ENCODE data around the gene GPR34.
"Not testable (repeated sequence)": the region's sequence is repeated elsewhere in the genome, so short reads cannot be mapped to it uniquely, and the experiment has no call there.

Gene GPR34

DNA sequence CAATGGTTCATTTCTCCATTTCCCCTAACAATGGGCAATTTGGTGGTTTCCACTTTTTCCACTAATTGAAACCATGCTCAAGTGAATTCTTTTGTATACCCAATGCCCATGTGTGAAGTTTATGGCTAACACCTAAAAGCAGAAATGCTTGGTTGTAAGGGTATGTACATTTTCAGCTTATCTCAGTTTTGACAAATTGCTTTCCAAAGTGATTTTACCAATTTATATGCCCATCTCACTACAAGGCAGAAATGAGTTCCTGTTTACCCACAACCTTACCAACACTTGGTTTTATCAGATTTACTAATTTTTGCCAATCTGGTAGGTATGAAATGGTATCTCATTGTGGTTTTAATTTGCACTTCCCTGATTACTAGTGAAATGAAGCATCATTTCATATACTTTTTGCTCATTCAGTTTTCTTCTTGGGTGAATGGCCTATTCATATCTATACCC is 14.8 kb downstream of the GPR34 start:
- no peak for DNase-seq

DNA sequence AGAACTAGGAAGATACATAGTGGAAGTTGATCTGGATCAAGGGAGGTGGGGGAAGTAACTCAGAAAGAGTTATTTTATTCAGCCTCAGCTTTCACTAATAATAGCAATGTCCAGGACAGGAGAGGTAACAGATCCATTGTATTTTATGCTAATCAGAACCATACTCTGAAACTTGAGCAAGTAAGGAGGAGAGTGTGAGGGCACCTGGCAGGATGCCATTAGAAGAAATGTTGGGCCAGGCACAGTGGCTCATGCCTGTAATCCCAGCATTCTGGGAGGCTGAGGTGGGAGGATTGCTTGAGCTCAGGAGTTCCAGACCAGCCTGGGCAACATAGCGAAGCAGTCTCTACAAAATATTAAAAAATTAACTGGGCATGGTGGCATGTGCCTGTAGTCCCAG is 16.3 kb downstream of the GPR34 start:
- DNase-seq: no peak

DNA sequence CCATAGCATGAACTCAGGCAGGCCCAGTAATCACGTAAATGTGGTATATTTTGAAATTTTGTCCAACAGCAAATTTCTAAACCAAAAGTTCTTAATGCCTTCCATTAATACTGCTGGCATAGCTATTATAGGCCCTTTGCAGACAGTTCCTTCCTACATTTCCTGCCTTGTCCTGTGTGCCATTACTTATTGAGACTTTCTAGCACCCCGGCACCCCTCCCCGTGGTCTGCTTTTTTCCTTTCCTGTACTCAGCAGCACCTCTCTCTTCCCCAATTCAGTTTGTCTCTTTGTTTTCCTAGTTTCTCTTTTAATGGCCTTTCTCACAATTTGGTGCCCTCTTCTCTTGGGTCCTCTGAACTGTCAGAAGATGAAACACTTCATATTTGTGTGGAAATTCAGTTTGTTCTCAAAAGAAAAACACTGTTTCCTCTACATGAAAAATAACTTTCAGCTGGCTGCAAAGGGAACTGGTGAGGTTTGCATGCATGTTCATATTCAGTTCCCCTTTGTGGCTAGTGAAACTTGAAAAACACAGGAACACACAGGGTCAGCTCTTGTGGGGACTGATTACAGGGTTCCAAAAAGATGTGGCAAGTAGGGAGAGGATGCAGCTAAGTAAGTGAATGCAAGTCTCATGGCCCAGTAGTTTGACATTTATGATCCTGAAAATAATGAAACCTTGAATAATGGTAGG is 17.1 kb downstream of the GPR34 start:
- DNase-seq: no peak

DNA sequence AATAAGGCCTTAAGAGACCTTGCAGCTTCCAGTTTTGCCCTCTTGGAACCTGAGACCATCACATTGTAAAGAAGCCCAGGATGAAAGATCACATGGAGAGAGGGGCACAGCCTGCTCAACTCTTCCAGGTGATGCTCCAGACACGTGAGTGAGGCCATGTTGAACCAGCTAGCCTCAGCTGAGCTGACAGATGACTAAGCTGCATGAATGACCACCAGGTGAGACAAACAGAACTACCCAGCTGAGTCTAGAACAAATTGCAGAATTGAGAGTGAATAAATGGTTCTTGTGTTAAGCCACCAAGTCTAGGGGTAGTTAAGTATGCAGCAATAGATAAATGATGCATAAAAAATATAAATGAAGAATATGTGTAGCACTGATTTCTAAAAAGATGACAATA is 18.4 kb downstream of the GPR34 start:
- DNase-seq: no peak

DNA sequence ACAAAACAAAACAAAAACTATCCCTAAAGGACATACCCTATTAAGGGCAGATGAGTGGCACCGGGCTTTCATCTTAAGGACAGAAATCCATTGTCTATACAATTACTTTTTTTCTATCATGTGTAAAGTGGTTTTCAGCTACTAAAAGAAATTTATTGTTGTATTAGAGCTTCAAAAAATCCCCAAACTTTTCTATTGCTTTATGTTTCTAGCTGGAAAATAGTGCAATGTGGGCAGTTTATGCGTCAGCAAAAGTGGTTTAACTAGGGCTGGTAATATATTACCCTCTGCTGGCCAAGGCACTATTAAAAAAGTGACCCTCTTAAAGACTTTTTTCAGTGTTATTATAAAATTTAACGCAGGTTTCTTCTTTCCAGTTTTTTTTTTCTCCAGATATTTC is 19.7 kb downstream of the GPR34 start:
- no peak for DNase-seq

DNA sequence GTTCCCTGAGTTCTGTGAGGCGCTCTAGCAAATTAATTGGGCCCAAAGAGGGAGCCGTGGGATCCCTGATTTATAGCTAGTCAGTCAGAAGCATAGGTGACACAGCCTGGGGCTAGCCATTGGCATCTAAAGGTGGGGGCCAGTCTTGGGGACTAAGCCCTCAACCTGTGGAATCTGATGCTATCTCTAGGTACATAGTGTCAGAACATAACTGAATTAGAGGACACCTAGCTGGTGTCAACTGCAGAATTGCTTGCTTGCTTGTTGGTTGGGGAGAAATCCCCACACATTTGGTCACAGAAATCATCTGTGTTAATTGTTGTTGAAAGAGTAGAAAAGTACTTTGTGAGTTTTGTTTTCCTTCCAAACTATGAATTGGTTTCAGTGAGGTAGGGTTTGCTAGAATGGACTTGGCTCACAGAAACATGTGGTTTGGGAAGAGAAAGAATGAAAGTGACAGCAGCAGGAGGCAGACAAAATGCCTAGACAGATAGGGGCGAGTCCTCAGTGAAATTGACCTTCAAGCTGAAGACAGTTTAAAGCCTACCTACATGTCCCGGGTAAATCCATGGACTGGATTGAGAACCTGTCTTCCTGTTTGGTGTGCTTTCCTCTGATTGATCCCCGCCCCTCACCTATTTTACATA is 22.4 kb downstream of the GPR34 start:
- no peak for DNase-seq

DNA sequence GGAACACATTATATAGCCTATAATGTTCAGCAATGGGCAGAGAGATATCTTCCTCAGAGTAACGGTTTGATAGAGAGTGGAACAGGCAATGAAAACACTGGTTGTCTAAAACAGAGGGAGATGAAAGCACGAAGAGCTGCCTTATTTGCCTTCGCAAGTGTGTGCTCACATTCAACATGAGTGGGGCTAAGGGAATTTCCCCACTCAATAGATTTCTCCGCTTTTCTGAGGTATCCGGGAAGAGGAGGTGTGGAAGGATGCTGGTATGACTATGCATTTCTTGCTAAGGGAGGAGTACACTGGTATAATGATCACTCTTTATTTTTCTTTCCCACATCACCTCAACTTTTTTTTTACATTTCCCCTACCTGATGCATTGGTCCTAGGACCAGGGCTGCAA is 27.4 kb downstream of the GPR34 start:
- no peak for DNase-seq

DNA sequence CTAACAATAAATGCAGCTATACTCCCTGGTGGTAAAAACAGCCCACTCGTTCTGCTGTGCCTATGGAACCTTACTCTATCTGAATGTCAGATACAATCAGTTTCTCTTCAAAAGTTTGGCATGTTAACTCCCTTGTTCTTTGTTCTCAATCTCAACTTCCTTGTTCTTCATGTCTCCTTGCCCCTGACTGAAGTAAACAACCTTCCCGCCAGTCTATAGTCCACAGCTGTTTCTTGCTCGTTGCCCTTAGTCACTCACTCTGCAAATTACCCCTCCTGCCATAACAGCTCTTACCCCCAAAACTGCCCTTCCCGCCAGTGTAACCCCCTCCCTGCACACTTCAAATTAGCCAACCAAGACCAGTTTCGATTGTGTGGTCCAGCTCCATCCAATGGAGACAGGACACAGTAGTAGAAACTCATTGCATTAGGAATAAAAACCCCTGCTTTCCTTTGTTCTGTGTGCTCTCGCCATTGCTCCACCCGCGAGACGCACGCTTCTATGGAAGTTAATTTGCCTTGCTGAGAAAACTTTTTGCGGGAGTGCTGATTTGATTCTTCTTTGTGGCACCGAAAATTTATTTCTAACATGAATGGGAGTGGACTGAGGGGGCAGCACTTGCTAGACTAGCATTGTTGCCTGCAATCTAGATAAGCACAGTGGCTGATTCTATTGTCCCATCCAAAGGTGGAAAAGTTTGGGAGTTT is 28.1 kb downstream of the GPR34 start:
- no peak for DNase-seq

DNA sequence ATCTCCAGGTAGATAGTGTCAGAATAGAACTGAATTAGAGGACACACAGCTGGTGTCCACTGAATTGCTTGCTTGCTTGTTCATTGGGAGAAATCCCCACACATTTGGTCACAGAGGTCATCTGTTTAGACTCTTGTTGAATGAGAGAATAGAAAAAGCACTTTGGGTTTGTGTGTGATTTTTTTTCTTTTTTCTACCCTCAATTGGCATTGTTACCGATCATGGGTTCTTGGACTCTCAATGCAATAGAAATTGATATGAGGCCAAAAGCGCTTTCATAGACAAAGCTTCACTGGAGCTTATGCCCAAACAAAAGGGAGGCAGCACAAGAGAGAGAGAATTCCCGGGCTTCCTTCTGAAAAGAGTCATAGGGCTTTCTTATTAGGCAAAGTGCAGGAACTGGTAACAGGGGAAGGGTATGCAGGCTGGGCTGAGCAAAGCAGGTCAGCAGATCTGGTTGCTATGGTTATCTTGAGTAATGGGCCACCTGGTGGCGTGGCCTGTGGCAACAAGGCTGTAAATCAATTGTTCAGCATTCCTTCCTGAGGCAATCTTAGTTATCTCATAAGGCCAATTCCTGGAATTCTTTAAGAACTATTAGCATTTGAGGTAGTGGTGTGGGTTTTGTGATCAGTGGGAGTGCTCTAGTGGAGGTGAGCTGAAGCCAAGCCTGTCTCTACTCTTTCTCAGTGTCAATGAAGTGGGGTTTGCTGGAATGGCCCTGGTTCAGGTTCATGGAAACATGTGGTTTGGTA is 29.9 kb downstream of the GPR34 start:
- DNase-seq: no peak

DNA sequence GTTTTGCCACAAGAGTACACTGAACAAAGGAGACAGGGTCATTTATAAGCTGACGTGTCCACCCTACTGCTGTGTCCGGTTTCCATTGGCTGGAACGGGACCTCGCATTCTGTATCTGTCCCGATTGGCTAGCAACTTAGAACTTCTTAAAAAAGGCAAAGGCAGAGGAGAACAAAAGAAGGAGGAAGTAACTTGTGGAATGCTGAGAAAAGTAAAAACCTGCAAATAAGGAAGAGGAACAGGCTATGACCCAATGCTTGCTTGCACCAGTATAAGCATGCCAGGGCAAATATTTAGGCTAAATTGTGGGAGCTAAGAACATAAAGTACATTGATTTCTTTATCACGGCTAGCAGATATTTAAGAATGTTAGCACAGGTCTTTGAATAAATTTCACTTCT is 30.8 kb downstream of the GPR34 start:
- not testable (repeated sequence) for DNase-seq

DNA sequence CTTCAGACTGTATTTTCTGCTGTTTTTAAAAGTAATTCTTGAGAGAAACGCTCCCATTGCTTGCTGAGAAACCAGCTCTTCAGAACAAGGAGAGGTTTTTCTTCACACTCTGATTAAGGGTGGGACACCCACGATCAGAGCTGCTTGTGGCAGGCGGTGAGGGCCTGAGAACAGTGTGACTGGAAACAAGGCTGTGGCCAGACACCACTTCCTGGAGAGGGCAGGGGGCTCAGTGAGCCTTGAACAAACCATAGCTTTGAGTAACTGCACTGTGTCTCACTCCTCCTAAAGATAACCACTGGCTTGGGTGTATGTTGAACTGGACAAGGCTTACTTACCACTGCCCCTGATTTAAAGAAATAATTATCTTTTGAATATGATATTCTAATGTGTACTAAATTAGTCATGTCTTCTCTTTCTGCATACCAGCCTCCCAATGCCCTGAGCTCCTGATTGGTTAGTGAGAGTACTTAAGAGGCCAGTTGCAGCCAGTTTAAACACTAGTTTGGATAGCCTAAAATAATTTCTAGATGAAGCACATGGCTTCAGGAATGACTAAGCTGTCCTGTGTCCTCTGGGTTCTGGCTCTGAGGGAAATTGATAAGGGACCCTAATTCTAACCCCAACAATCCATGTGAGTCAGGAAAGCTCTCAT is 31.5 kb downstream of the GPR34 start:
- peak; percentile 25 for DNase-seq

DNA sequence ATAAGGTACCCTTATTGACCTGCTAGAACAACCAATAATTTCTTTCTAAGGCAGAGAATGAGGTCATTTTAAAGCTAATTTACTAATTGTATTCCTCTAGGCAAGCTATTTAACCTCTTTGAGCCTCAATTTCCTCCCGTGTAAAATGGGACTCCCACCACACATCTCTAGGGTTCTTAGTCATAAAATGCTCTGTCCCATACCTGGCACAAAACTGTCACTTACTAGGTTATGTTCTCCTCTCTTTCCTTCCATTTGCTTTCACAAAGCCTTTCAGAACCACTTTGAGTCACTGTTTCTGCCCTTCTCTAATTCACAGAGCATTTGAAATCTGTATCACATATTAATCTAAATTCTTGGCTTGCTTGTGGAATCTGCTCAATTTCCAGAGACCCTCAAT is 32.8 kb downstream of the GPR34 start:
- no peak for DNase-seq

DNA sequence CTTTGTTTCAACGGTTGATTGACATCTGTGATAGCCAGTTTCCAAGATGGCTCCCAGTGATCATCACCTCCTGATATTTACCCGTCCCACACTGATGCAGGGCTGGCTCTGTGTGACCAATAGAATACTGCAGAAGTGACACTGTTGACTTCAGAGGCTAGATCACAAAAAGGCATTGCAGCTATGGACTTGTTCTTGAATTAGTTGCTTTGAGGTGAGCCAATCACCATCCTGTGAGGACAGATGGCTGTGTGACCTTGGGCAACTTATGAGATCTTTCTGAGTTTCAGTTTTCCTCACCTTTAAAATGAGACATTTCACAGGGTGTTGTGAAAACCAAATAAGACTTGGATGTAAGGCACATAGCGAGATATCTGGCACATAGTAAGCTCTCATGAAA is 33.4 kb downstream of the GPR34 start:
- DNase-seq: no peak

DNA sequence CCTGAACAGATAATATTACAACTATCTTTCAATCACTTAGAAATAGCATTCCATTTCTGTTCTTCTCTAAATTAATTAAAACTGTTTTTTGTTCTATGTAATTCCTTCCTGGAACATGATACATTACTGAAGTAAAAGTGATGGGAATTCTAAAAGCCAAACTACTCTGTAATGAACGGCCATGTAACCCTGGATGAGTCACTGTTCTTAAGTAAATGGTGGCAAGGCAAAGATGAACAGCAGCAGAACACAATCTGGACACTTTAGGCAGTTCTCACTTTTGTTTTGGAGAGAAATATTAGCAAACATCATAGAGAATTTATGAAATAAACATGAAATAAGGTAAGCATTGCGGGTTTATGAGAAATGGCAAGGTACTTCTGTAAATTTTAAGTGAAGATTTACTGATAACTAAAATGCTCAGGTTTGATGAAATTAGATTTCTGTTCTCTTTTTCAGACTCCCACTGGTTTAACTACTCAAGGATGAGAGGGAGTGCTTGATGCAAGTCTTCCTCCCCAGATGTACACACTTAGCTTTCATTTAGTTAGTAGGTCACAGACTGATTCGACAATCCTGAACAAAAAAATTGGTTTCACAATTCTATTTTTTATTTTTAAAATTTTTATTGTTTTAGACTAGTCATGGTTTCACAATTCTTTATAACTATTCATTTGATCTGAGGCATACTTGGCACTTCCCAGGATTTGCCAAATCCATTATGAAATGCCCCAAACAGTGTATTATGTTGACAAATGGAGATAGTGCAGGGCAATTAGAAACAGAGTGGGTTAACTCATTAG is 34.2 kb downstream of the GPR34 start:
- no peak for DNase-seq

DNA sequence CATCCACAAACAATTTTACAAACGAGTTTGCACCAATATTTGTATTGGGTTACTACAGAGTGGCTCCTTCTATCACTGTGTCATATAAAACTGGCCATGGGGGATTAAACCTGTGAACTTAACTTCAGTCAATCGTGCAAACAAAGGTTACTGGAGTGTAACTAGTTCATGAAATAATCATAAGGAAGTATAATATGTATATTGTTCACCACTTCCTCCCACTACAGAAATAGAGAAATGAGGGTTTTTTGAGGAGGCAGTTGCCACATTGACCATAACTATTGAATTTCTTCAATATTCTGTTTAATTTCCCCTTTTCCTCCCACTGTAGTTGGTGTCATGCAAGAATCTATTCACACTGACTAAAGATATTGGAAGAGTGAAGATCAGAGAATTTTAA is 35.1 kb downstream of the GPR34 start, which contains the start of gene GPR82:
Gene GPR82 (plus strand): TSS at position 356 of the 400 bp plus-strand sequence. CDS start 2,846 bp downstream, outside the sequence.
- DNase-seq: no peak

DNA sequence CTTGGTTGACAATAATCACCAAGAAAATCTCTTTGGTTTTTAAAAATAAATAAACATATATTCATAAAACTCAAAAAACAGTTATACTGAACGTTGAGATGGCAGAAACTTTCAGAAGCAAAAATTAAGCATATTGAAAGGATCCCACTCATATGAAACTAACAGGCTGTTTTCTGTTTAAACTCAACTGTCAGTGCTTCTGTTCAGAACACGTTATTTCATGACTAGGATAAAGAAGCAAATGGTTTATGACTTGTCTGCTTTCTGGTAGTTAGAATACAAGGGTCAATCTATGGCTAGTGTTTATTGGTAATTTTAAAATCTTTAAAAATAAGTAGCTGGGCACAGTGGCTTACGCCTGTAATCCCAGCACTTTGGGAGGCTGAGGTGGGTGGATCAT is 39.4 kb downstream of the GPR34 start:
- DNase-seq: no peak

DNA sequence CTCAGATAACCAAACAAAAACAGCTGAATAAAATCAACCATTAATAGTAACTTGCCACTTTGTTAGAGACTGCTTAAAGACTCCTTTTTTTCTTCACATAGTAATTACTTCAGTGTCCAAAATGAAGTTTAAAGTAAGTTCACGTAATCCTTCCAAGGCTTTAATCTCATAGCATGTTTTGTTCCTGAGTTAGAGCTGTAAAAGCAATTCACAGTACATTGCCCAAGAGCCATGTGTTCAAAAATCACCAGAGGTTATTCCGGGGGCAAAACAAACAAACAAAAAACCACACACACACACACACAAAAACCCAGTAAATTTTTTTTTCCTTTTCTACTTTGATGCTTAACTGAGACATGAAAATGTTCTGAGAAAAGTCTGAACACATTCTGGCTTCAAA is 41.3 kb downstream of the GPR34 start:
- no peak for DNase-seq

DNA sequence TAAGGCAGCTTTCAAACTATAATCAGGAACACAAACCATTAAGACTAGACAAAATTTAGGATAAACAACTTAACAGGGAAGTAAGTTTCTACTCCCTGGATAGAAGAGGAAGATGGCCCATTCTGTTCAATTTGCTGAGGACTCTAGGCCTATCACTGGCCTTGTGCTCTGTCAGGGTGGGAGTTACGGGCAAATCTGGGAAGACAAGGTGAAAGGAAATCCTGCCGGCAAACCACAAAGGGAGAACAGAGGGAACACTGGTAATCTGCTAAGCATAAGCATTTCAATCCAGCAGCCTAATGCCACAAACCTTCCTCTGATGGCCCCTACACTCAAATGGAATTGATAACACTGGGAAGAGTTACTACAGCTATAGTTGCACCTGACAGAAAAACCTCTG is 43.5 kb downstream of the GPR34 start:
- no peak for DNase-seq

DNA sequence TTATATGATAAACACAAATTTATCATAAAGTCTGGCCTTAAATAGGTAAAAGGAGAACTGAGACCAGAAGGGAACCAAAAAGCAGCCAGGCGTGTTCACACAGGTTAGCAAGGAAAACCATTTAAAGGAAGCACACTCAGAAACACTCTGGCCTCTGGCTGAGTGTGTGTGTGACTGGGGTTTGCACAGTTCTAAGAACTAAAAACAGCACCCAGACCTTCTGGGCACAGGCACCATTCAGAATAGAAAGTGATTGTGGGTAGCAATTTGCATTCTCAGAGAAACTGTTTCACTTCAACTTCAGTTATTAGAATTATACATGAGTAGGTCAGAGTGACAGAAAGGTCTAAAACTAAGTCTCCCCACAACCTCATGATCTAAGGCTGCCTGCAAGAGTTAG is 45.2 kb downstream of the GPR34 start:
- DNase-seq: no peak

DNA sequence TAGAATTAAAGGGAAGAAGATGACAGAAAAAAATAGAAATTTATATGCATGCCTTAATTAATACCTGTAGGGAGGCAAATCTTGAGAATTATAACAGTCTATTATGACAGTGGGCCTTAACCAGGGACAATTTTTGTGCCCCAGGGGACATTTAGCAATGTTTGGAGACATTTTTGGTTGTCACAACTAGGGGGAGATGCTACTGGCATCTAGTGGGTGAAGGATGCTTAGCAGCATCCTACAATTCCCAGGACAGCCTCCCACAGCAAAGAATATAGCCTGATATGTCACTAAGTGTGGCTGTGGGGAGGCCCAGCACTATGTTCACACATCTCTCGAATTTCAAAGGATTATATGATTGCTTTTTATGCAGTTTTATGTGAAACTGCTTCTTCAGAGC is 45.8 kb downstream of the GPR34 start:
- DNase-seq: no peak

DNA sequence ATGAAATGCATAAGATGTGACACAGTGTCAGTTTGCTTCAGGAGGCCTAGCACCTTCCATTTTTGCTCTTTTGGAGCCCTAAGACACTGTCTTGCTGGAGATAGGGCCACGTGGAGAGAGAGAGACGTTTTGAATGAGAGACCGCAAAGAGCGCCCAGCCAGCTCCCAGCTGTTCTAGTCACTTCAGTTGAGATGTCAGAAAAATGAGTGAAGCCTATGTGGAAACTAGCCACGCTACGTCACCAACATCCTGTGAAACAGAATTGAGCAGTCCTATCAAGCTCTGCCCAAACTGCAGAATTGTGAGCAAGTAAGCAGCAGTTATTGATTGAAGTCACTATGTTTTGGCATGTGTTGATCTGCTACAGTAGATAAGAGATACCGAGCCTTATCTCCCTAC is 48.3 kb downstream of the GPR34 start:
- no peak for DNase-seq

DNA sequence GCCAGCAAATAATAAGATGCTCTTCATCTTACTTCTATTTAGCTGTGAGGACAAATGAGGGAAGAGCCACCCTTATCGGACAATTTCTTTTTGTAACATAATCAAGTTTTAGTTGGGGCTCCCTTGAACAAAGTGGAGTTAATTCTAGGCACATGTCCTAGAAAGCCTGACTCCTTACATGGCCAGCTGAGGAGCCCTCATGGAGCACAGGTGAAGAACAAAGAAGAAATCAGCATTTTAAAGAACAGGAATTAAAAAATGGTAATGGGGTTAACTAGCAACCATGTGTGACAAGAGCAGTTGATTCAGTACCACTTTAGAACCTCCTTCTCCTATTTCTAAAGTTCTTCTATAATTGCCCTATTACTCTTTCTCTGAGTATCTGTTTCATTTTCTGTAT is 51.1 kb downstream of the GPR34 start:
- no peak for DNase-seq

Data from stimulated activated CD4-positive, alpha-beta T cell treated with anti-CD3 and anti-CD28 coated beads, Interleukin-4, amount 100 ng/mL, for 24 hours (primary cell).